Body of pancreas (tissue), 4 donors: ENCODE results near the gene SH2D3C.
"Not testable (repeated sequence)": the region's sequence is repeated elsewhere in the genome, so short reads cannot be mapped to it uniquely, and the experiment has no call there.

Source experiments
- POLR2A ChIP-seq, 3 donors: fragments of 450-650 bp; IDR thresholded peaks; one replicate each; pipeline ENCODE4 v1.6.1; 2016; ENCODE audit warnings: antibody characterized with exemption in 3 of 3, mild to moderate bottlenecking in 2 of 3
- TF ChIP-seq, protein P1 (sequence below), 7 experiments: fragments of 450-650 bp in 4 of 7; fragments of 200-600 bp in 3 of 7; sonication (generic) in 3 of 7; IDR thresholded peaks; one replicate each; pipeline ENCODE4 v1.5.1; 2016 to 2019; ENCODE audit warnings: antibody characterized with exemption in 7 of 7

DNA sequence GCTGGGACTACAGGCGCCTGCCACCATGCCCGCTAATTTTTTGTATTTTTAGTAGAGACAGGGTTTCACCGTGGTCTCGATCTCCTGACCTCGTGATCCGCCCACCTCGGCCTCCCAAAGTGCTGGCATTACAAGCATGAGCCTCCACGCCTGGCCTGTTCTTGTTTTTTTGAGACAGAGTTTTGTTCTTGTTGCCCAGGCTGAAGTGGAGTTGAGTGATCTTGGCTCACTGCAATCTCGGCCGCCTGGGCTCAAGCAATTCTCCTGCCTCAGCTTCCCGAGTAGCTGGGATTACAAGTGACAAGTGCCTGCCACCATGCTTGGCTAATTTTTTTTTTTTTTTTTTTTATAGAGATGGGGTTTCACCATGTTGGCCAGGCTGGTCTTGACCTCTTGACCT lies 21.7 kb downstream of the SH2D3C start:
- not testable (repeated sequence) for TF ChIP-seq POLR2A (IDR thresholded peaks at IDR 0.05)
- TF ChIP-seq, protein P1, sequence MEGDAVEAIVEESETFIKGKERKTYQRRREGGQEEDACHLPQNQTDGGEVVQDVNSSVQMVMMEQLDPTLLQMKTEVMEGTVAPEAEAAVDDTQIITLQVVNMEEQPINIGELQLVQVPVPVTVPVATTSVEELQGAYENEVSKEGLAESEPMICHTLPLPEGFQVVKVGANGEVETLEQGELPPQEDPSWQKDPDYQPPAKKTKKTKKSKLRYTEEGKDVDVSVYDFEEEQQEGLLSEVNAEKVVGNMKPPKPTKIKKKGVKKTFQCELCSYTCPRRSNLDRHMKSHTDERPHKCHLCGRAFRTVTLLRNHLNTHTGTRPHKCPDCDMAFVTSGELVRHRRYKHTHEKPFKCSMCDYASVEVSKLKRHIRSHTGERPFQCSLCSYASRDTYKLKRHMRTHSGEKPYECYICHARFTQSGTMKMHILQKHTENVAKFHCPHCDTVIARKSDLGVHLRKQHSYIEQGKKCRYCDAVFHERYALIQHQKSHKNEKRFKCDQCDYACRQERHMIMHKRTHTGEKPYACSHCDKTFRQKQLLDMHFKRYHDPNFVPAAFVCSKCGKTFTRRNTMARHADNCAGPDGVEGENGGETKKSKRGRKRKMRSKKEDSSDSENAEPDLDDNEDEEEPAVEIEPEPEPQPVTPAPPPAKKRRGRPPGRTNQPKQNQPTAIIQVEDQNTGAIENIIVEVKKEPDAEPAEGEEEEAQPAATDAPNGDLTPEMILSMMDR (IDR thresholded peaks at IDR 0.05): not testable (repeated sequence)
